Measurements from ENCODE around the gene SPATA9. TPM values are rescaled to one million over a fixed set of nuclear protein-coding genes. Genes with fewer than 3 reads are reported as not detected.

SPATA9 gene
- total and polyA plus RNA-seq, 2 of the 8 experiments (the other 6 are each of a cell fraction or from before 2014, with no cell fraction given), result not detected

GRCh38 chr5:95643152-95643551, 39.6 kb downstream of the SPATA9 start:
- POLR2A ChIA-PET (ENCODE audit: partially characterized antibody), result interaction anchor here (1.6 kb wide), 1 partner anchor 11 kb away, joined by 4 read pairs; no protein-coding TSS in a partner anchor

More at GRCh38 chr5:95643152-95643551, 39.6 kb downstream of the SPATA9 start:
- H2BK20ac ChIP-seq (ENCODE audit: low read length), result no peak overlapping the region
- no peak overlapping the region for H3K23ac ChIP-seq (ENCODE audit: insufficient read length)
- no peak overlapping the region for H3K9ac ChIP-seq (replicated peaks in 1 of 4; ENCODE audit: extremely low read depth in 1 of 4, low read depth in 3 of 4, low read length in 3 of 4)
- no peak overlapping the region for H2AFZ ChIP-seq (ENCODE audit: low read length)
- no peak for TF ChIP-seq JUND (IDR thresholded peaks at IDR 0.05; ENCODE audit: low read length)
- no peak for TF ChIP-seq CEBPB (IDR thresholded peaks at IDR 0.05; ENCODE audit: low read depth, low read length)
- TF ChIP-seq SP2 (IDR thresholded peaks at IDR 0.05; ENCODE audit: low read length), result no peak
- TF ChIP-seq SIX5 (IDR thresholded peaks at IDR 0.05; ENCODE audit: low read depth, low read length), result no peak
- no peak for TF ChIP-seq CREB1 (IDR thresholded peaks at IDR 0.05)
- TF ChIP-seq BACH1 (IDR thresholded peaks at IDR 0.05; ENCODE audit: low read length), result no peak
- no peak for TF ChIP-seq YY1 (IDR thresholded peaks at IDR 0.05; ENCODE audit: low read depth, low read length)
- no peak for TF ChIP-seq ZNF274 (IDR thresholded peaks at IDR 0.05; ENCODE audit: borderline replicate concordance, extremely low read depth, low read length)
- TF ChIP-seq SAP30 (IDR thresholded peaks at IDR 0.05; ENCODE audit: insufficient read depth, insufficient replicate concordance, low read length), result no peak
- no peak overlapping the region for H2BK12ac ChIP-seq (ENCODE audit: low read depth, low read length)
- H2BK15ac ChIP-seq (ENCODE audit: low read length), result no peak overlapping the region
- H4K20me1 ChIP-seq (replicated peaks in 1 of 2; ENCODE audit: control insufficient read depth in 1 of 2, insufficient read depth in 2 of 2, low read length in 2 of 2), result no peaks in the 10 kb centered on the region
- H3K27me3 ChIP-seq (replicated peaks in 1 of 4; ENCODE audit: control insufficient read depth in 3 of 4, extremely low read depth in 1 of 4, insufficient read depth in 3 of 4, low read length in 3 of 4), result no peaks in the 10 kb centered on the region
- no peak overlapping the region for H3K4me3 ChIP-seq (ENCODE audit: extremely low read depth in 1 of 4, insufficient read depth in 2 of 4, low read depth in 3 of 4, low read length in 4 of 4)
- no peak overlapping the region for H4K5ac ChIP-seq (ENCODE audit: insufficient read length, low read depth, low read length)
- H3K27ac ChIP-seq (ENCODE audit: low read depth, low read length), result no peak overlapping the region
- no peak overlapping the region for H3K14ac ChIP-seq (ENCODE audit: insufficient read length)
- no peak overlapping the region for H3K56ac ChIP-seq (replicated peaks; ENCODE audit: insufficient read length, low read depth, low read length)
- no peak overlapping the region for H3K4me2 ChIP-seq (ENCODE audit: insufficient read depth in 1 of 2, low read depth in 2 of 2, low read length in 2 of 2)
- no peak overlapping the region for H4K91ac ChIP-seq (replicated peaks; ENCODE audit: insufficient read length, low read length)
- 85% methylated on average over 7 of the region's 7 CpGs; no CpG with 5 or more reads in 1 of the 2 experiments for WGBS, 2 experiments (ENCODE audit: extremely low coverage in 1 of 2, insufficient coverage in 1 of 2, insufficient read length in 1 of 2, insufficient replicate concordance in 2 of 2, low coverage in 1 of 2, low lambda C conversion rate in 2 of 2, missing lambda C conversion rate in 1 of 2)
- FAIRE-seq, result no peak
- H3K4ac ChIP-seq (replicated peaks; ENCODE audit: insufficient read length, low read depth, low read length), result no peak overlapping the region
- H3K23me2 ChIP-seq (ENCODE audit: low read depth, low read length), result peaks cover 7% of the 10 kb centered on the region
- no peak overlapping the region for H4K8ac ChIP-seq (ENCODE audit: extremely low read depth, insufficient read depth, low read length)
- H2BK5ac ChIP-seq (ENCODE audit: low read depth, low read length), result no peak overlapping the region
- H2BK120ac ChIP-seq (replicated peaks; ENCODE audit: low read depth, low read length), result no peak overlapping the region
- CTCF ChIA-PET (ENCODE audit: partially characterized antibody), result interaction anchor here (1.0 to 6.4 kb wide), 14 partner anchors 9 to 370 kb away, joined by 3 to 42 read pairs (median 5); partner anchors contain the start of gene RHOBTB3
- peaks cover 0 to 6% (median 3%) of the 10 kb centered on the region in 4 experiments; a peak in 2 of 7 replicates for H3K4me1 ChIP-seq (replicated peaks in 1 of 4; ENCODE audit: control insufficient read depth in 3 of 4, insufficient read depth in 4 of 4, low read length in 3 of 4)
- H3K36me3 ChIP-seq (ENCODE audit: control insufficient read depth in 2 of 4, insufficient read depth in 4 of 4, low read length in 3 of 4), result no peaks in the 10 kb centered on the region
- no peak overlapping the region for H2AK5ac ChIP-seq (ENCODE audit: low read depth, low read length)
- no peaks in the 10 kb centered on the region for H3K9me3 ChIP-seq (ENCODE audit: insufficient read depth in 2 of 2, low read depth in 1 of 2, low read length in 1 of 2)
- H3K79me2 ChIP-seq (ENCODE audit: control insufficient read depth in 1 of 2, insufficient read depth in 2 of 2, low read length in 2 of 2), result no peaks in the 10 kb centered on the region
- no peak for DNase-seq (ENCODE audit: low read depth in 1 of 2, low spot score in 2 of 2)
- no peak overlapping the region for H3K18ac ChIP-seq (ENCODE audit: extremely low read depth, low read length)
- H3K79me1 ChIP-seq (ENCODE audit: low read depth, low read length), result no peaks in the 10 kb centered on the region
